IMR-90 (cell line): ENCODE results near the gene RPL21. TPM values are rescaled to one million over a fixed set of nuclear protein-coding genes. Genes with fewer than 3 reads are reported as not detected.
"Not testable (repeated sequence)": the region's sequence is repeated elsewhere in the genome, so short reads cannot be mapped to it uniquely, and the experiment has no call there.

Experiments used
- ATAC-seq: fragments of 200-7000 bp; cut with Tn5 transposase; 2 replicates; pipeline ENCODE4 v1.9.1; 2020; ENCODE audit warnings: low read depth, mild to moderate bottlenecking, moderate library complexity
- BruUV-seq: library from RNA; stranded (reverse); fragments of 400-500 nt; replicated peaks from 2 replicates; lab custom pipeline; 2021; lab: Mats Ljungman, UMichigan
- CTCF ChIA-PET: fragments of 300-600 bp; formaldehyde crosslinking; extraction: SDS; loops from one replicate; lab custom pipeline; 2021; ENCODE audit warnings: antibody characterized with exemption; lab: Yijun Ruan, JAX
- POLR2A ChIA-PET: fragments of 300-600 bp; sonication (Branson Sonifier 250); formaldehyde crosslinking; loops from one replicate; lab custom pipeline; 2022; ENCODE audit warnings: antibody characterized with exemption; ENCODE audit not compliant: unreplicated experiment; lab: Charles Lee
- DNase-seq: peaks from one replicate; pipeline ENCODE4 v3.0.0; 2013
- H2AFZ ChIP-seq: replicated peaks from 2 replicates; pipeline ENCODE3; 2013; ENCODE audit warnings: low read length, mild to moderate bottlenecking; ENCODE audit not compliant: poor library complexity
- H2AK5ac ChIP-seq: 2 replicates; pipeline ENCODE4 v1.6.1; 2013; ENCODE audit warnings: low read depth, low read length, inconsistent platforms
- H2AK9ac ChIP-seq: replicated peaks from 2 replicates; pipeline ENCODE3; 2013; ENCODE audit warnings: mild to moderate bottlenecking, low read depth, low read length, moderate library complexity; ENCODE audit not compliant: poor library complexity
- H2BK120ac ChIP-seq: 2 replicates; pipeline ENCODE4 v1.6.1; 2013; ENCODE audit warnings: low read depth, low read length, inconsistent platforms
- H2BK15ac ChIP-seq: 3 replicates; pipeline ENCODE4 v1.6.1; 2013; ENCODE audit warnings: low read depth, low read length, inconsistent platforms
- H2BK20ac ChIP-seq: 2 replicates; pipeline ENCODE4 v1.6.1; 2013; ENCODE audit warnings: low read depth, mild to moderate bottlenecking, inconsistent platforms, low read length, moderate library complexity
- H2BK5ac ChIP-seq: 2 replicates; pipeline ENCODE4 v1.6.1; 2013; ENCODE audit warnings: mild to moderate bottlenecking, low read depth, low read length, inconsistent platforms; ENCODE audit not compliant: poor library complexity, severe bottlenecking
- H3K14ac ChIP-seq: replicated peaks from 2 replicates; pipeline ENCODE4 v1.6.1; 2013; ENCODE audit warnings: low read depth, low read length, inconsistent platforms
- H3K18ac ChIP-seq: 2 replicates; pipeline ENCODE4 v1.6.1; 2013; ENCODE audit warnings: low read depth, low read length, control low read depth
- H3K23ac ChIP-seq: 2 replicates; pipeline ENCODE4 v1.6.1; 2013; ENCODE audit warnings: low read depth, low read length, inconsistent platforms
- H3K27ac ChIP-seq: 2 replicates; pipeline ENCODE4 v1.5.1; 2013; ENCODE audit warnings: mild to moderate bottlenecking, control low read depth, low read length; ENCODE audit not compliant: insufficient read depth
- H3K27me3 ChIP-seq: 2 replicates; pipeline ENCODE4 v1.6.1; 2013; ENCODE audit warnings: low read length; ENCODE audit not compliant: control insufficient read depth, insufficient read depth
- H3K36me3 ChIP-seq: 2 replicates; pipeline ENCODE4 v1.6.1; 2013; ENCODE audit warnings: low read length, mixed read lengths; ENCODE audit not compliant: control insufficient read depth, insufficient read depth
- H3K4ac ChIP-seq: 2 replicates; pipeline ENCODE4 v1.6.1; 2013; ENCODE audit warnings: low read depth, low read length, inconsistent platforms
- H3K4me1 ChIP-seq: 2 replicates; pipeline ENCODE4 v1.6.1; 2013; ENCODE audit warnings: low read length, mixed read lengths; ENCODE audit not compliant: control insufficient read depth, insufficient read depth
- H3K4me2 ChIP-seq: 2 replicates; pipeline ENCODE4 v1.6.1; 2013; ENCODE audit warnings: low read depth, mild to moderate bottlenecking, control low read depth, low read length, moderate library complexity
- H3K4me3 ChIP-seq: 2 replicates; pipeline ENCODE4 v1.5.1; 2013; ENCODE audit warnings: low read depth, mild to moderate bottlenecking, control low read depth, low read length, moderate library complexity; ENCODE audit not compliant: insufficient read depth
- H3K56ac ChIP-seq: 2 replicates; pipeline ENCODE4 v1.6.1; 2013; ENCODE audit warnings: low read length, inconsistent platforms; ENCODE audit not compliant: insufficient read depth; ENCODE audit errors: extremely low read depth
- H3K79me1 ChIP-seq, 2 experiments: 2 replicates each; pipeline ENCODE4 v1.6.1; 2013; ENCODE audit warnings: low read length in 2 of 2, inconsistent platforms in 1 of 2, low read depth in 1 of 2
- H3K9ac ChIP-seq: 2 replicates; pipeline ENCODE4 v1.6.1; 2013; ENCODE audit warnings: low read depth, low read length, control low read depth
- H3K9me1 ChIP-seq: 2 replicates; pipeline ENCODE4 v1.6.1; 2013; ENCODE audit warnings: low read length, inconsistent platforms; ENCODE audit not compliant: insufficient read depth
- H3K9me3 ChIP-seq: 2 replicates; pipeline ENCODE4 v1.6.1; 2013; ENCODE audit warnings: low read length; ENCODE audit not compliant: control insufficient read depth, insufficient read depth
- H4K20me1 ChIP-seq: 2 replicates; pipeline ENCODE4 v1.6.1; 2013; ENCODE audit warnings: low read length, inconsistent platforms; ENCODE audit not compliant: insufficient read depth
- H4K5ac ChIP-seq: 2 replicates; pipeline ENCODE4 v1.6.1; 2013; ENCODE audit warnings: mild to moderate bottlenecking, low read depth, low read length, control low read depth
- H4K8ac ChIP-seq, 2 experiments: 2 replicates each; pipeline ENCODE4 v1.6.1; 2013; ENCODE audit warnings: low read depth in 2 of 2, low read length in 2 of 2, control low read depth in 1 of 2, inconsistent platforms in 1 of 2
- H4K91ac ChIP-seq: 2 replicates; pipeline ENCODE4 v1.6.1; 2013; ENCODE audit warnings: low read depth, low read length, inconsistent platforms; ENCODE audit not compliant: insufficient read depth
- WGBS, 2 experiments: methylation state at CpG; one replicate each; pipeline versions ENCODE4 v1.1.5 to v1.1.7; 2013; ENCODE audit warnings: missing lambda C conversion rate in 2 of 2; ENCODE audit not compliant: insufficient read length in 1 of 2; ENCODE audit errors: extremely low coverage in 2 of 2; 5-methylcytosine and 5-hydroxymethylcytosine counted together
- dilution Hi-C: fragments of 300-500 bp; cut with HindIII; formaldehyde crosslinking; loops from one replicate; pipeline ENCODE4 v1.14.3; 2018; ENCODE audit warnings: low sequenced_read_pairs; ENCODE audit not compliant: unreplicated experiment
- in situ Hi-C: fragments of 300-500 bp; cut with MboI; formaldehyde crosslinking; loops from 3 replicates; pipeline ENCODE4 v1.14.3; 2019; ENCODE audit warnings: low sequenced_read_pairs, inconsistent platforms, mixed read lengths
- intact Hi-C: fragments of 100-400 bp; cut with micrococcal nuclease; formaldehyde crosslinking; loops from 2 replicates; pipeline ENCODE4 v1.10.0; 2022
- polyA plus RNA-seq, 3 experiments: library from polyadenylated mRNA; depleted of rRNA; stranded (reverse); fragments of >200 nt; gene quantifications; 2 replicates each; pipeline ENCODE4 v1.2.3, GENCODE V29; 2012; ENCODE audit warnings: low replicate concordance in 1 of 3
- total RNA-seq: library from RNA; depleted of rRNA; stranded (reverse); fragments of >200 nt; gene quantifications from 2 replicates; pipeline ENCODE4 v1.2.3, GENCODE V29; 2012

RPL21 gene
- total and polyA plus RNA-seq, 2 of the 4 experiments (the other 2 are of a cell fraction), result 912 to 1,160 TPM

GRCh38 chr13:27213386-27213785 lies 38.0 kb upstream of the RPL21 start:
- H3K23ac ChIP-seq, H2AK9ac ChIP-seq, POLR2A ChIA-PET, H3K14ac ChIP-seq, H2BK15ac ChIP-seq, H3K9ac ChIP-seq, H3K4ac ChIP-seq, H3K4me2 ChIP-seq, H3K56ac ChIP-seq, H4K8ac ChIP-seq, CTCF ChIA-PET, H2BK5ac ChIP-seq, H2BK120ac ChIP-seq, H3K27me3 ChIP-seq, H3K18ac ChIP-seq, dilution Hi-C loops, H3K27ac ChIP-seq, ATAC-seq, H4K91ac ChIP-seq, H4K20me1 ChIP-seq, H4K5ac ChIP-seq, in situ Hi-C loops, BruUV-seq, H2AFZ ChIP-seq, H3K9me3 ChIP-seq, H3K79me1 ChIP-seq, H2BK20ac ChIP-seq, H3K4me3 ChIP-seq, H3K36me3 ChIP-seq, intact Hi-C loops, H2AK5ac ChIP-seq, DNase-seq, H3K9me1 ChIP-seq, H3K4me1 ChIP-seq: not testable (repeated sequence)
- no CpG with 5 or more reads among the region's 5 CpGs for WGBS, 2 experiments

DNA sequence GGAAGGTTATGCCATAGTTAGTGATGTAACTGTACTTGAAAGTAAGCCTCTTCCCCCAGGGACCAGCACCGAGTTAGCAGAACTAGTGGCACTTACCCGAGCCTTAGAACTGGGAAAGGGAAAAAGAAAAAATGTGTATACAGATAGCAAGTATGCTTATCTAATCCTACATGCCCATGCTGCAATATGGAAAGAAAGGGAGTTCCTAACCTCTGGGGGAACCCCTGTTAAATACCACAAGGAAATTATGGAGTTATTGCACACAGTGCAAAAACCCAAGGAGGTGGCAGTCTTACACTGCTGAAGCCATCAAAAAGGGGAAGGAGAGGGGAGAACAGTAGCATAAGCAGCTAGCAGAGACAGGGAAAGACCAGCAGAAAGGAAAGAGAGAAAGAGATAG lies 33.6 kb upstream of the RPL21 start:
- H2AK5ac ChIP-seq, H3K23ac ChIP-seq, H4K5ac ChIP-seq, H3K9me3 ChIP-seq, H3K4me1 ChIP-seq, H3K4me3 ChIP-seq, H3K27me3 ChIP-seq, H3K4ac ChIP-seq, CTCF ChIA-PET, H4K8ac ChIP-seq, in situ Hi-C loops, H3K56ac ChIP-seq, H3K4me2 ChIP-seq, dilution Hi-C loops, H2BK20ac ChIP-seq, H2BK15ac ChIP-seq, H3K79me1 ChIP-seq, H3K9ac ChIP-seq, H3K36me3 ChIP-seq, ATAC-seq, H3K18ac ChIP-seq, H3K9me1 ChIP-seq, BruUV-seq, H3K14ac ChIP-seq, H4K20me1 ChIP-seq, H4K91ac ChIP-seq, DNase-seq, H2AK9ac ChIP-seq, POLR2A ChIA-PET, H2BK5ac ChIP-seq, H2AFZ ChIP-seq, H3K27ac ChIP-seq, H2BK120ac ChIP-seq: not testable (repeated sequence)
- intact Hi-C loops, result loop anchor here (5.0 kb wide), 1 partner anchor 35 kb away; no protein-coding TSS in a partner anchor
- WGBS, 2 experiments, result no CpG with 5 or more reads among the region's 2 CpGs
